ENCODE results near the gene TPD52L2.
A peak's percentile ranks its signal among the peaks of the same experiment; 100 is the strongest.

The TPD52L2 gene

GRCh38 chr20:63864978-63865640 lies at the start of gene TPD52L2:
Gene TPD52L2 (plus strand): TSS chr20:63865270. CDS start chr20:63865366, 96 bp downstream.
- TF ChIP-seq SNAI2 (CRISPR knock-in tag; IDR thresholded peaks at IDR 0.05) (no peak), TOX (CRISPR knock-in tag; IDR thresholded peaks at IDR 0.05; ENCODE audit: borderline replicate concordance) (no peak), ISL1 (CRISPR knock-in tag; IDR thresholded peaks at IDR 0.05) (no peak), TCF4 (CRISPR knock-in tag; IDR thresholded peaks at IDR 0.05; ENCODE audit: borderline replicate concordance) (no peak), PPARA (CRISPR knock-in tag; IDR thresholded peaks at IDR 0.05; ENCODE audit: borderline replicate concordance) (no peak), ARNTL (CRISPR knock-in tag; IDR thresholded peaks at IDR 0.05; ENCODE audit: borderline replicate concordance, low read depth) (no peak), CSRNP3 (CRISPR knock-in tag; IDR thresholded peaks at IDR 0.05) (no peak), POU6F1 (CRISPR knock-in tag; IDR thresholded peaks at IDR 0.05; ENCODE audit: borderline replicate concordance, low read depth) (no peak), ZNF8 (CRISPR knock-in tag; IDR thresholded peaks at IDR 0.05) (no peak), ZFP30 (CRISPR knock-in tag; IDR thresholded peaks at IDR 0.05) (no peak)
- peak; percentile 96 for ATAC-seq

- TF ChIP-seq RARB (CRISPR knock-in tag; IDR thresholded peaks at IDR 0.05): no peak
- no peak for TF ChIP-seq PATZ1 (CRISPR knock-in tag; IDR thresholded peaks at IDR 0.05; ENCODE audit: borderline replicate concordance)
- no peak for TF ChIP-seq CSDC2 (CRISPR knock-in tag; IDR thresholded peaks at IDR 0.05)
- TF ChIP-seq OSR1 (CRISPR knock-in tag; IDR thresholded peaks at IDR 0.05): no peak
- no peak for TF ChIP-seq ZNF8 (CRISPR knock-in tag; IDR thresholded peaks at IDR 0.05)
- TF ChIP-seq TCF4 (CRISPR knock-in tag; IDR thresholded peaks at IDR 0.05; ENCODE audit: borderline replicate concordance): no peak
- no peak for TF ChIP-seq SNAI2 (CRISPR knock-in tag; IDR thresholded peaks at IDR 0.05)
- TF ChIP-seq ZC3H10 (CRISPR knock-in tag; IDR thresholded peaks at IDR 0.05): no peak
- TF ChIP-seq CSRNP3 (CRISPR knock-in tag; IDR thresholded peaks at IDR 0.05): no peak
- TF ChIP-seq BACH2 (CRISPR knock-in tag; IDR thresholded peaks at IDR 0.05; ENCODE audit: borderline replicate concordance): no peak
- TF ChIP-seq ZFP3 (CRISPR knock-in tag; IDR thresholded peaks at IDR 0.05): no peak
- no peak for TF ChIP-seq ZNF70 (CRISPR knock-in tag; IDR thresholded peaks at IDR 0.05)
- TF ChIP-seq ZNF565 (CRISPR knock-in tag; conservative IDR thresholded peaks at IDR 0.05; ENCODE audit: low read depth): no peak
- TF ChIP-seq PPARA (CRISPR knock-in tag; IDR thresholded peaks at IDR 0.05; ENCODE audit: borderline replicate concordance): no peak
- no peak for TF ChIP-seq TSHZ2 (CRISPR knock-in tag; IDR thresholded peaks at IDR 0.05)
- TF ChIP-seq GLIS3 (CRISPR knock-in tag; IDR thresholded peaks at IDR 0.05): no peak
- TF ChIP-seq CREB5 (CRISPR knock-in tag; IDR thresholded peaks at IDR 0.05; ENCODE audit: low read depth): no peak
- TF ChIP-seq ZFP30 (CRISPR knock-in tag; IDR thresholded peaks at IDR 0.05): no peak
- no peak for TF ChIP-seq ARNTL (CRISPR knock-in tag; IDR thresholded peaks at IDR 0.05; ENCODE audit: borderline replicate concordance, low read depth)
- no peak for ATAC-seq
These were observed 49.3 kb upstream of the TPD52L2 start for GRCh38 chr20:63815615-63816253.

Measured in SK-N-SH treated with all-trans-retinoic acid at 6 μM for 48 hours (cell line).